Mesenchymal stem cell (in vitro differentiated cells and primary cell): Measurements from ENCODE around the gene C2orf78.

Experiments
- DNase-seq: peaks from one replicate; pipeline ENCODE4 v3.0.0-alpha.2; 2013
- H2AFZ ChIP-seq: one replicate; pipeline ENCODE4 v1.6.1; 2013; ENCODE audit warnings: low read depth, mild to moderate bottlenecking, control low read depth, inconsistent platforms, low read length, moderate library complexity
- H2AK5ac ChIP-seq: 2 replicates; pipeline ENCODE4 v1.6.1; 2013; ENCODE audit warnings: low read length, moderate library complexity, mild to moderate bottlenecking, inconsistent platforms; ENCODE audit not compliant: severe bottlenecking
- H2BK120ac ChIP-seq: one replicate; pipeline ENCODE4 v1.6.1; 2013; ENCODE audit warnings: low read depth, mild to moderate bottlenecking, inconsistent platforms, low read length, moderate library complexity
- H2BK12ac ChIP-seq, 2 experiments: one replicate each; pipeline ENCODE4 v1.6.1; 2013; ENCODE audit warnings: inconsistent platforms in 2 of 2, low read length in 2 of 2, mild to moderate bottlenecking in 2 of 2, moderate library complexity in 2 of 2, control low read depth in 1 of 2
- H2BK15ac ChIP-seq: one replicate; pipeline ENCODE4 v1.6.1; 2013; ENCODE audit warnings: mild to moderate bottlenecking, low read depth, inconsistent platforms; ENCODE audit not compliant: poor library complexity, severe bottlenecking
- H2BK5ac ChIP-seq: 2 replicates; pipeline ENCODE4 v1.6.1; 2013; ENCODE audit warnings: low read depth, mild to moderate bottlenecking, low read length, control low read depth, inconsistent platforms; ENCODE audit not compliant: poor library complexity, severe bottlenecking
- H3K14ac ChIP-seq, 2 experiments: one replicate each; pipeline ENCODE4 v1.6.1; 2013; ENCODE audit warnings: inconsistent platforms in 2 of 2, low read length in 2 of 2, control low read depth in 1 of 2, mild to moderate bottlenecking in 1 of 2, moderate library complexity in 1 of 2
- H3K18ac ChIP-seq, 2 experiments: one replicate each; pipeline ENCODE4 v1.6.1; 2013; ENCODE audit warnings: inconsistent platforms in 2 of 2, low read length in 2 of 2, control low read depth in 1 of 2, low read depth in 1 of 2, mild to moderate bottlenecking in 1 of 2
- H3K23ac ChIP-seq, 2 experiments: one replicate each; pipeline ENCODE4 v1.6.1; 2013; ENCODE audit warnings: inconsistent platforms in 2 of 2, low read length in 2 of 2, mild to moderate bottlenecking in 2 of 2, moderate library complexity in 2 of 2, control low read depth in 1 of 2
- H3K27ac ChIP-seq: 2 replicates; pipeline ENCODE4 v1.5.1; 2013; ENCODE audit warnings: mild to moderate bottlenecking, moderate library complexity, low read length, control low read depth, inconsistent platforms; ENCODE audit not compliant: poor library complexity, severe bottlenecking
- H3K27me3 ChIP-seq, 2 experiments: 2 replicates each; pipeline versions ENCODE4 v1.6.1 to v1.7.0; 2013; ENCODE audit warnings: low read length in 2 of 2, mild to moderate bottlenecking in 2 of 2, moderate library complexity in 2 of 2, control low read depth in 1 of 2, inconsistent platforms in 1 of 2; ENCODE audit not compliant: control insufficient read depth in 1 of 2, insufficient read depth in 1 of 2
- H3K36me3 ChIP-seq, 2 experiments: 2 replicates each; pipeline versions ENCODE4 v1.6.1 to v1.7.0; 2013; ENCODE audit warnings: low read length in 2 of 2, control low read depth in 1 of 2, inconsistent platforms in 1 of 2, low read depth in 1 of 2, mild to moderate bottlenecking in 1 of 2; ENCODE audit not compliant: insufficient read depth in 2 of 2, control insufficient read depth in 1 of 2
- H3K4ac ChIP-seq, 2 experiments: one replicate each; pipeline ENCODE4 v1.6.1; 2013; ENCODE audit warnings: inconsistent platforms in 2 of 2, low read length in 2 of 2, mild to moderate bottlenecking in 2 of 2, moderate library complexity in 2 of 2, control low read depth in 1 of 2, low read depth in 1 of 2
- H3K4me1 ChIP-seq: 2 replicates; pipeline ENCODE4 v1.6.1; 2013; ENCODE audit warnings: low read depth, low read length, control low read depth; ENCODE audit not compliant: control insufficient read depth, insufficient read depth
- H3K4me2 ChIP-seq: 2 replicates; pipeline ENCODE4 v1.6.1; 2013; ENCODE audit warnings: low read length, mild to moderate bottlenecking, inconsistent platforms; ENCODE audit not compliant: poor library complexity, severe bottlenecking
- H3K4me3 ChIP-seq, 2 experiments: 2 replicates each; pipeline versions ENCODE4 v1.5.1 to v1.7.0; 2013; ENCODE audit warnings: low read length in 2 of 2, mild to moderate bottlenecking in 2 of 2, control low read depth in 1 of 2, low read depth in 1 of 2; ENCODE audit not compliant: insufficient read depth in 1 of 2
- H3K79me1 ChIP-seq: replicated peaks from 2 replicates; pipeline ENCODE4 v1.6.1; 2013; ENCODE audit warnings: mild to moderate bottlenecking, control low read depth, low read length, inconsistent platforms; ENCODE audit not compliant: poor library complexity, severe bottlenecking
- H3K9ac ChIP-seq: 2 replicates; pipeline ENCODE4 v1.7.0; 2013; ENCODE audit warnings: mild to moderate bottlenecking, low read length, moderate library complexity
- H3K9me3 ChIP-seq: 2 replicates; pipeline ENCODE4 v1.7.0; 2013; ENCODE audit warnings: mild to moderate bottlenecking, low read length; ENCODE audit not compliant: control insufficient read depth
- H4K8ac ChIP-seq: one replicate; pipeline ENCODE4 v1.6.1; 2013; ENCODE audit warnings: inconsistent platforms, mild to moderate bottlenecking, low read length, moderate library complexity
- H4K91ac ChIP-seq: one replicate; pipeline ENCODE4 v1.6.1; 2013; ENCODE audit warnings: mild to moderate bottlenecking, low read length, inconsistent platforms
- WGBS: methylation state at CpG from one replicate; pipeline ENCODE4 v1.1.7; 2013; ENCODE audit warnings: mixed read lengths; 5-methylcytosine and 5-hydroxymethylcytosine counted together

Gene C2orf78

DNA sequence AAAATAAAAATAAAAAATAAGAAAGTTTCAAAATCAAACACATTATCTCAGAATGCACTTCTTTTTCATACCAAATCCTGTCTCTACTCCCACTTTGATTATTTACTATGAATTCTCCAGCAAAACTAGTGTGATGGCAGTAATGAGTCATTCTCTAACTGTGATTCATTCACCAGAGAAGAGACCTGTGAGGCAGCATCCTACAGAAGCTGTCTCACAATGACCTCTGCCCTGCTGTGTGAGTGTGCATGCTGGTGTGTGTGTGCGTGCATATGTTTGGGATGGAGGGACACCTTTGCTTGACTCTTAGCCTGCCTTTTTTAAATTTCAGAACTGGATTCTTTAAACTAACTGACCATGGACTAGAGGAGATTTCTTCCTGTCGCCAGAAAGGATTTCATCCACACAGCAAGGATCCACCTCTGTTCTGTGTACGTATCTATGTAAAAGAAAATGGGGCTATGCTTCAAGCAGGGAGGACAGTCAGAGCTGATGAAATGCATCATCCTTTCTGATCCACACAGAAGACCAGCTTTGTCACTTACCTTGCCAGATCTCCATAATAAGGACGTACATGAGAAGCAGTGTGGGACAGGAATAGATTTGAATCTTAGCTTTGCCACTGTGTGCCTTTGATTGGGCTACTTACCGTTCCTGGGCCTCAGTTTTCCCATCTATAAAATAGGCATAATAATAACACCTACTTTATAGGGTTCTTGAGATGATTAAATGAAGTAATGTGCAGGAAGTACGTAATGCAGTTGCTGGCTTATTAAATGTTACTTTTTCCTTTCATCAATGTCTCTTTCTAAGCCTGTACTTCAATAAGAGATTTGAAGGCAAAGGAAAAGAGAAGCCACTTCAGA lies 76.0 kb downstream of the C2orf78 start:
- H3K9me3 ChIP-seq = no peaks in the 10 kb centered on the region
- no peak overlapping the region for H2BK120ac ChIP-seq
- H2BK15ac ChIP-seq = no peak overlapping the region
- peak; percentile 89 for DNase-seq
- no peak overlapping the region for H3K23ac ChIP-seq
- H3K14ac ChIP-seq = no peak overlapping the region
- H4K8ac ChIP-seq = no peak overlapping the region
- WGBS = 60% methylated on average over 3 of the region's 6 CpGs
- no peak overlapping the region for H3K27ac ChIP-seq
- H3K36me3 ChIP-seq = peaks cover 31 to 57% of the 10 kb centered on the region in 2 experiments
- H2BK12ac ChIP-seq = no peak overlapping the region
- H3K4ac ChIP-seq = no peak overlapping the region
- H3K9ac ChIP-seq = no peak overlapping the region
- no peak overlapping the region for H3K18ac ChIP-seq
- H4K91ac ChIP-seq = no peak overlapping the region
- no peak overlapping the region for H2BK5ac ChIP-seq
- peaks cover 2% of the 10 kb centered on the region for H3K4me1 ChIP-seq
- no peak overlapping the region for H3K4me2 ChIP-seq
- peaks cover 0 to 3% of the 10 kb centered on the region in 2 experiments for H3K27me3 ChIP-seq
- H3K4me3 ChIP-seq = no peak overlapping the region
- H3K79me1 ChIP-seq = peaks cover 5% of the 10 kb centered on the region
- H2AK5ac ChIP-seq = no peak overlapping the region
- no peak overlapping the region for H2AFZ ChIP-seq

- H2BK15ac ChIP-seq = no peak overlapping the region
- H3K23ac ChIP-seq = no peak overlapping the region
- H3K4me2 ChIP-seq = no peak overlapping the region
- H3K9ac ChIP-seq = no peak overlapping the region
- no peak overlapping the region for H4K8ac ChIP-seq
- H2BK120ac ChIP-seq = no peak overlapping the region
- no peak for DNase-seq
- peaks cover 0 to 3% of the 10 kb centered on the region in 2 experiments for H3K27me3 ChIP-seq
- H2BK12ac ChIP-seq = no peak overlapping the region
- H3K9me3 ChIP-seq = no peaks in the 10 kb centered on the region
- no peak overlapping the region for H4K91ac ChIP-seq
- H3K4me1 ChIP-seq = peaks cover 2% of the 10 kb centered on the region
- H2AFZ ChIP-seq = no peak overlapping the region
- no peak overlapping the region for H3K4me3 ChIP-seq
- H2AK5ac ChIP-seq = no peak overlapping the region
- H3K79me1 ChIP-seq = peaks cover 2% of the 10 kb centered on the region
- H3K27ac ChIP-seq = no peak overlapping the region
- H3K18ac ChIP-seq = no peak overlapping the region
- no peak overlapping the region for H3K14ac ChIP-seq
- H3K36me3 ChIP-seq = peaks cover 24 to 72% of the 10 kb centered on the region in 2 experiments
- no peak overlapping the region for H2BK5ac ChIP-seq
- H3K4ac ChIP-seq = no peak overlapping the region
- WGBS = 92% methylated on average over 2 of the region's 2 CpGs
Observed at GRCh38 chr2:73862987-73863386, 79.0 kb downstream of the C2orf78 start.
